NOMO-1 treated with dmso at 0.1 percent for 144 hours (cell line): ENCODE data around the gene TANGO6.

ENCODE experiments used
- DNase-seq: peaks from one replicate; lab custom pipeline; 2025; ENCODE audit not compliant: unreplicated experiment; lab: John Stamatoyannopoulos, UW

TANGO6 gene

GRCh38 chr16:68907297-68907696 is 64.0 kb downstream of the TANGO6 start:
- no peak for DNase-seq

DNA sequence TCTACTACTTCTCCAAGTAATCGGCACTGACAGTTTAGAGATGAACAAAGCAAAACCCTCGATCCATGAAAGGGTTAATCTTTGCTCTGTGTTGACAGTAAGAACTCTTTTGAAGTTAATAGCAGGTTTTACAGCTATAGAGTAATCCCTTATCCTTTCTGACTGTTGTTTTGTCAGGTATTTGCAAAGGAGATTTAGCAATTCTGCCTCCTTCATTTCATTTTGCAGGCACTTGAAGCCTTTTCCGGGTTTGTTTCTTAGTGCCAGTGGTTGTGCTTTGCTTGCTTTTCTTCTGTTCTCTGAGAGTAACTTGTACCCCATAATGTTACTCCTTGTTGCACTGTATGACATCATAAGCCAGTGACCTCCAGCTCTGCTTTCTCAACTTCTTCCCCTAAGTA is 64.5 kb downstream of the TANGO6 start:
- no peak for DNase-seq

GRCh38 chr16:68909099-68909733 is 65.9 kb downstream of the TANGO6 start:
- no peak for DNase-seq

GRCh38 chr16:68910051-68910450 is 66.7 kb downstream of the TANGO6 start:
- no peak for DNase-seq

DNA sequence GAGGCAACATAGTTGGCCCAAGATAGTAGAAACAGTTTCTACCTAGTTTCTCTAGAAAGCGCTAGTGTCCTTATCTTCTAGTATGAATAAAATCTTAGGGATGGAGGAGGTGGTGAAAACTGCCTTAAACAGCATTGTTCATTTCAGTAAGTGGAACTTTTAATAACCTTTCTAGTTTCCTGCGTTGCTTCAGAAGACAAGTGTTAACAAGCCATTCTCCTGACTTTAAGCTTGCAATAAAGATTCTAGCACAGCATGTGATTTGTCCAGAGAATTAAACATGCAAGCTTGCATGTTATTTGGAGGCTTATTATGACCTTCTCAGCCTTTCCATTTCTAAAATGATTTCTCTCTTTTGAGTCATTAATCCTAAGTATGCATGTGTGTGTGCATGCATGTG is 72.3 kb downstream of the TANGO6 start:
- DNase-seq = no peak

DNA sequence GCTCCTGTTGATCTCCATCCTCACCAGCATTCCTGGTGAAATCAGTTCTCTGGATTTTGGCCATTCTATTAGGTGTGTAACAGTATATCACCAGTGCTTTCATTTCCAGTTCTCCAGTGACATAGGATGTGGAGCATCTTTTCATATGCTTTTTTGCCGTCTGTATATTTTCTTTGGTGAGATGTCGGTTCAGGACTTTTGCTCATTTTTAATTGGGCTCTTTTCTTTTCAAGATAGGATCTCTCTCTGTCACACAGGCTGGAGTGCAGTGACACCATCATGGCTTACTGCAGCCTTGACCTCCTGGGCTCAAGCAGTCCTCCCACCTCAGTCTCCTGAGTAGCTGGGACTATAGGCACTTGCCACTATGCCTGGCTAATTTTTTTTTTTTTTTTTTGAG is 74.2 kb downstream of the TANGO6 start:
- no peak for DNase-seq

GRCh38 chr16:68920349-68920748 is 77.0 kb downstream of the TANGO6 start:
- no peak for DNase-seq

DNA sequence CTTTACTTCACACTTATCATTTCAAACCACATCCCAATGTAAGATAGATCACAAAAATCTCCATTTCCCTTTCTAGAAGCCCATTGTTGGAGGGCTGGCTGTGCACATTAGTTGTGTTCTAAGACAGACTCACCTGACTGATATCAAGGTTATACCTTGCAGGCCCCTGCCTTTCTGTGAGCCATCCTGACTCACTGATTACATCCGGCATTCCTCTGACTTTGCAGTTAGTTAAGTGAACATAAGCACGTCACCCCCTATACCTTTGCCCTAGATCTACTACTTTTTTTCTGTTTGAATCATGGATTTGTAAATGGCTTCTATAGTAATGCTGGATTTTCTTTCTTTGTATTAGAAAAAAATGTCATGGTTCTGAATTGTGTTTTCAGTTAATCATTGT is 78.3 kb downstream of the TANGO6 start:
- no peak for DNase-seq

GRCh38 chr16:68923116-68923515 is 79.8 kb downstream of the TANGO6 start:
- DNase-seq = no peak

- no peak for DNase-seq
These were observed 83.7 kb downstream of the TANGO6 start for GRCh38 chr16:68927018-68927417.

GRCh38 chr16:68931196-68931595 is 87.9 kb downstream of the TANGO6 start:
- no peak for DNase-seq

GRCh38 chr16:68934402-68934801 is 91.1 kb downstream of the TANGO6 start:
- no peak for DNase-seq

- DNase-seq = no peak
These were observed 91.7 kb downstream of the TANGO6 start for GRCh38 chr16:68935008-68935407.

DNA sequence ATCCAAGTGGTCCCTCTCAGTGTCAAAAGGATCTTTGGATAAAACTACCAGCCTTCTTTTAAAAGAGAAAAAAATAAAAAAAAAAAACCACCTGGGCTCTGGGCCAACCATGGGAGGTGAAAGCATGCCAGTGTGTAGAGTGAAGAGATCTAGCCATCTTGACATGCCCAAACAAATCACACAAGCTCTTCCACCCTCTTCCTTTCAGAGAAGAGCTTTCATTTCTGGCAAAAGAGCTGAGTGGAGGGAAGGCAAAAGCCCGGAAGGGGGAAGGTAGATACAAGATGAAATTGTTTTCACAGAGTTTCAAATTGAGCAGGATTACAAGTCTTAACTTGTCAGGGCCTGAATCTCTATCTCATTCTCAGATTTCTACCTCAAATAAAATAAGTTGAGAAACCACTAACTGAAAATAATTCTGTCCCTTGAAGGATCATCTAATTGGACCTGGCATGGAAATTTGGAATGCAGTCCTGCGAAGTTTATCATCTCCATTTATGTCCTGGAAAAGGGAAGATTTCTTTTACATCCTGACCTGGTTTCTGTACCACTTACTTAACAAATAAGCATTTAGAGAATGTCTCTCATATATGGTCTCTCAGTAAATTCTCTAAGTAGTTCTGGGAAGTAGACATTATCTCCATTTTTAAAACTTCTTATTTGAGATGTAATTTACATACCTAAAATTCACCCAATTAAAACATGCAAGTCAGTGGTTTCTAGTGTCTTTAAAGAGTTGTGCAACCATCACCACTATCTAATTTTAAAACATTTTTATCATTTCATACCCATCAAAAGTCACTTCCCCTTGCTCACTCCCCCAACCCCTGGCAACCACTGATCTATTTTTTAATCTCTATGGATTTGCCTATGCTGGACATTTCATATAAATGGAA is 93.7 kb downstream of the TANGO6 start:
- DNase-seq = no peak

DNA sequence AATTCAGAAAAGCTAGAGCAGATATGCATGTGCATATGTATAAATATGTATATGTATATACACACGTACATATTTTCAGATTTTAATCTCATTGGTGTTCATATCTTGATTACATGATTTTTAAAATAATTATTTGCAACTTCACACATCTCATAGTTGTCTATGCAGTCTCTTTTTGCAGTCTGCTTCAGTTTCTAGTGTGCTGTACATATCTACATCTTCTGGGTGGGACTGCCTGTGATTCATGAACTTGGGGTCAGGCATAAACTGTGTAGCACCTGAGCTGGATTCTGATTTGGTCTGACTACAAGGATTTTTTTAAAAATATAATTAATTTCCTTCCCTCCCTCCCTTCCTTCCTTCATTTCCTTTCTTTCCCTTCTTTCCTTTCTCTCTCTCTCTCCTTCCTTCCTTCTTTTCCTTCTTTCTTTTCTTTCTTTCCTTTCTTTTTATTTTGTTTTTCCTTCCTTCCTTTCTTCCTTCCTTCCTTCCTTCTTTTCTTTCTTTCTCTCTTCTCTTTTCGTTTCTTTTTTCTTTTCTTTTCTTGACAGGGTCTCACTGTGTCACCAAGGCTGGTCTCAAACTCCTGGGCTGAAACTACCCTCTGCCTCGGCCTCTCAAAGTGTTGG is 96.5 kb downstream of the TANGO6 start:
- no peak for DNase-seq

DNA sequence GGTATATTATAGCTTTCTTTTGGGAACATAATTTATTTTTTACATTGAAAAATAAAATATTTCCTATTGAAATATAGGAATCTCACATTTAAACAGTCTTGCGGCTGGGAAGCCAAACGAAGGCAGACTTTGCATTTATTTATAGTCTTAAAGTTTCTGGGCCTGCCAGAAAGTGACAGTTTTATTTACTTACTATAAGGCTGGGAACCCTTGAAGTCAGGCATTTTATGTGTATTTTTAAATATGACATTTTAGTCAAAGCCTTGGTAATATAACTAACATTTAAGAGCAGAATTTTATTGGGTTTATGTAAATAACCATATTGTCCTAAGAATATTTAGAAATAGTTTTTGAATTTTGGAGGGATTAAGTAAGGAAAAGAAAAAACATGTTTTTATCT is 97.5 kb downstream of the TANGO6 start:
- DNase-seq = no peak

GRCh38 chr16:68943961-68944360 is 100.6 kb downstream of the TANGO6 start:
- DNase-seq = no peak

- DNase-seq = no peak
These were observed 105.0 kb downstream of the TANGO6 start for GRCh38 chr16:68948230-68948910.

DNA sequence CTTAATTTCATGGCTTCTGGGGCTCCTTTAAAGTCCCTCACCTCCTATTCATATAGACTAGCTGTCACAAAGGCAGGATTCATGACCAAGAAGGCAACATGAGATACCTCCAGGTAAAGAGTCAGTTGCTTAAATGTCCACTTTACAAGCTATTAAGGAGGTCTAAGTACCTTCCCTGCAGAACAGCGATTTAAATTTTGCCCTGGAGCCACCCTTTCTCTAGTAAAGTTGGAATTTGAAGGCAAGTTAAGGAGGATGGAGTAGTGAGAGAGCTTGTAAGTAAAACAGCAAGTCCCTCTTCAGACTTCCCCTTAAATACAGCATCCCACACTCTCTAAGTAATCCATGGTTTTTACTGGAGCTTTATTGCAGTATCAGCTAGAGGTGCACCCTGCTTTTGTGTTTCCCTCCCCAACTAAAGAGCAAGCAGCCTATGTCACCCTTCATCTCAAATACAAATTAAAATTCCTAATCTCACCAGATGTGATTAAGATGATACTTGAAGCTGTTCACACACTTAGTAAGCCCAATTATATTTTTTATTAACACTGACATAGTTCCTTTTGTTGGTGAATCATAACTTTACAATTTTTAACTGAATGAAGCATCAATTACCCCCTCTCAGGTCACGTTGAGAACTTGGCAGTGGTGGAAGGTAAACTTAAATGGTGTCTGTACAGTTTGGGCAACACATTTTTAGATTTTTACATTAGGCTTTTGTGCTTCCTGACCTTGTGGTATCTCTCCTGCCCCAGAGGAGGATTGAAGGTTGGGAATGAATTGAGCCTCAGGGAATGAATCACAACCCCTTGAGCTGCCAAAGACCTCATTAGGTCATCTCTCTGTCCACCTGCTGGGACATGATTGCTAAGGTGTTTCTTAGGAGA is 108.9 kb downstream of the TANGO6 start:
- no peak for DNase-seq

DNA sequence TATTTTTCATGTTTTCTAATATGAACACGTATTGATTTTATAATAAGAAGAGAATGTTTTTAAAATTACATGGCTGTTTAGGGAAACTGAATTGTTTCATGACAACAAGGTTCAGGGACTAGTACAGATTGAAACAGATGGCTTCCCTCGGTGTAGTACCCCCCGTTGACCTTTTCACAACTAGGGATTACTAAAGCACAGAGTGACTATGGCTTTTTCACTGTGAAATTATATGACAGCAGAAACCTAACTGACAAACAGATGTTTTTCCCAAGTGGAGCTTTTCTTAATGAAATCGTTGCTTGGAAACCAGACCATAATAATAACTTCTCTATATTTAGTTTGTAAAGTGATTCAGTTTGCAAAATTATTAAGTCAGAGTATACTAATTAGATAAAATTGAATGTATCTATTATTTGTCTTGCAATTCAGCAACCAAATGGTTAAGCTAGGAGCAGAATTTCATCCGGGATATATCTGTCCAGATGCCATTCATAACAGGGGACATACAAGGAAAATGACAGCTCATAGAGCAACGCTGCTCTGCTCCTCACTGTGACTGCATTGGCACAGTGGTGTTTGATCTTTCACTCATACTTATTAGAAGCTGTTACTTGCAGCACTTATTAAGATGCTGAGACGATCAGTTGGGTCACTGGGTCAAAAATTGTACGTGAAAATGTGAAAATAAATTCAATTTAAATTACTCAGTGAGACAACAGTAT is 111.7 kb downstream of the TANGO6 start:
- no peak for DNase-seq
